ENCODE results near the gene DUS3L. TPM values are rescaled to one million over a fixed set of nuclear protein-coding genes. Genes with fewer than 3 reads are reported as not detected.

DUS3L gene
- polyA plus RNA-seq, 1 donor (not counting 4 experiments of a cell fraction or from before 2014, with no cell fraction given), result 12.0 TPM

- TF ChIP-seq CTCF (optimal IDR thresholded peaks at IDR 0.05 in 1 of 3, IDR thresholded peaks at IDR 0.05 in 1 of 3, conservative IDR thresholded peaks at IDR 0.05 in 1 of 3; ENCODE audit: extremely low read depth in 1 of 3, insufficient read depth in 2 of 3, low read length in 3 of 3), result peak; percentile 90 to 98 (median 97)
- TF ChIP-seq EZH2 (IDR thresholded peaks at IDR 0.05; ENCODE audit: low read length), result no peak
- FAIRE-seq, result no peak
Measured at GRCh38 chr19:5803752-5804515, 13.0 kb upstream of the DUS3L start.

GRCh38 chr19:5803441-5803751 is 12.4 kb upstream of the DUS3L start:
- Histone ChIP-seq H3K79me2 (ENCODE audit: control insufficient read depth, insufficient read depth, low read length) (no peaks in the 10 kb centered on the region), H3K9me1 (ENCODE audit: control insufficient read depth, extremely low read depth, insufficient read depth, low read length) (no peaks in the 10 kb centered on the region), H3K36me3 (ENCODE audit: control insufficient read depth in 2 of 2, extremely low read depth in 1 of 2, insufficient read depth in 2 of 2, low read length in 2 of 2) (no peaks in the 10 kb centered on the region), H4K20me1 (ENCODE audit: control insufficient read depth, extremely low read depth, insufficient read depth, low read length) (peaks cover 2% of the 10 kb centered on the region), H3K27ac (ENCODE audit: control insufficient read depth, insufficient read depth, low read length) (no peak overlapping the region), H2AFZ (ENCODE audit: control insufficient read depth, low read length) (peak overlapping the region; percentile 58), H3K9ac (ENCODE audit: control insufficient read depth, extremely low read depth, insufficient read depth, low read length) (peak overlapping the region; percentile 28), H3K4me1 (ENCODE audit: control insufficient read depth, extremely low read depth, insufficient read depth, low read length) (peaks cover 7% of the 10 kb centered on the region), H3K27me3 (ENCODE audit: control insufficient read depth, extremely low read depth, insufficient read depth, low read length) (peaks cover 51% of the 10 kb centered on the region), H3K4me3 (ENCODE audit: control insufficient read depth in 2 of 3, extremely low read depth in 1 of 3, insufficient read depth in 2 of 3, low read depth in 1 of 3, low read length in 3 of 3) (peak overlapping the region; percentile 9 to 48 (median 46)), H3K4me2 (ENCODE audit: control insufficient read depth, extremely low read depth, insufficient read depth, low read depth, low read length) (peak overlapping the region; percentile 85), H3K9me3 (ENCODE audit: control insufficient read depth, low read depth, low read length) (no peaks in the 10 kb centered on the region)
- FAIRE-seq (no peak), DNase-seq (ENCODE audit: low read depth, low spot score) (no peak)
- dilution Hi-C loops (cut with MboI; ENCODE audit: extremely low pct_ligation_motif_present, low sequenced_read_pairs), result no loop called here
- TF ChIP-seq CTCF (optimal IDR thresholded peaks at IDR 0.05 in 1 of 3, IDR thresholded peaks at IDR 0.05 in 1 of 3, conservative IDR thresholded peaks at IDR 0.05 in 1 of 3; ENCODE audit: extremely low read depth in 1 of 3, insufficient read depth in 2 of 3, low read length in 3 of 3) (no peak), EZH2 (IDR thresholded peaks at IDR 0.05; ENCODE audit: low read length) (no peak)

More at GRCh38 chr19:5803752-5804515, 13.0 kb upstream of the DUS3L start:
- H3K9me3 ChIP-seq (ENCODE audit: control insufficient read depth, low read depth, low read length), result no peaks in the 10 kb centered on the region
- peaks cover 46% of the 10 kb centered on the region for H3K27me3 ChIP-seq (ENCODE audit: control insufficient read depth, extremely low read depth, insufficient read depth, low read length)
- no peak for DNase-seq (ENCODE audit: low read depth, low spot score)
- H3K4me3 ChIP-seq (ENCODE audit: control insufficient read depth in 2 of 3, extremely low read depth in 1 of 3, insufficient read depth in 2 of 3, low read depth in 1 of 3, low read length in 3 of 3), result peak overlapping the region; percentile 9 to 48 (median 46)
- no peaks in the 10 kb centered on the region for H3K36me3 ChIP-seq (ENCODE audit: control insufficient read depth in 2 of 2, extremely low read depth in 1 of 2, insufficient read depth in 2 of 2, low read length in 2 of 2)
- peak overlapping the region; percentile 28 for H3K9ac ChIP-seq (ENCODE audit: control insufficient read depth, extremely low read depth, insufficient read depth, low read length)
- dilution Hi-C loops (cut with MboI; ENCODE audit: extremely low pct_ligation_motif_present, low sequenced_read_pairs), result no loop called here
- H3K4me2 ChIP-seq (ENCODE audit: control insufficient read depth, extremely low read depth, insufficient read depth, low read depth, low read length), result peak overlapping the region; percentile 85
- no peaks in the 10 kb centered on the region for H3K9me1 ChIP-seq (ENCODE audit: control insufficient read depth, extremely low read depth, insufficient read depth, low read length)
- peak overlapping the region; percentile 58 for H2AFZ ChIP-seq (ENCODE audit: control insufficient read depth, low read length)
- H3K4me1 ChIP-seq (ENCODE audit: control insufficient read depth, extremely low read depth, insufficient read depth, low read length), result peaks cover 7% of the 10 kb centered on the region
- no peak overlapping the region for H3K27ac ChIP-seq (ENCODE audit: control insufficient read depth, insufficient read depth, low read length)
- H4K20me1 ChIP-seq (ENCODE audit: control insufficient read depth, extremely low read depth, insufficient read depth, low read length), result peaks cover 2% of the 10 kb centered on the region
- no peaks in the 10 kb centered on the region for H3K79me2 ChIP-seq (ENCODE audit: control insufficient read depth, insufficient read depth, low read length)
